ENCODE measurements around the gene PBX3.

The PBX3 gene

DNA sequence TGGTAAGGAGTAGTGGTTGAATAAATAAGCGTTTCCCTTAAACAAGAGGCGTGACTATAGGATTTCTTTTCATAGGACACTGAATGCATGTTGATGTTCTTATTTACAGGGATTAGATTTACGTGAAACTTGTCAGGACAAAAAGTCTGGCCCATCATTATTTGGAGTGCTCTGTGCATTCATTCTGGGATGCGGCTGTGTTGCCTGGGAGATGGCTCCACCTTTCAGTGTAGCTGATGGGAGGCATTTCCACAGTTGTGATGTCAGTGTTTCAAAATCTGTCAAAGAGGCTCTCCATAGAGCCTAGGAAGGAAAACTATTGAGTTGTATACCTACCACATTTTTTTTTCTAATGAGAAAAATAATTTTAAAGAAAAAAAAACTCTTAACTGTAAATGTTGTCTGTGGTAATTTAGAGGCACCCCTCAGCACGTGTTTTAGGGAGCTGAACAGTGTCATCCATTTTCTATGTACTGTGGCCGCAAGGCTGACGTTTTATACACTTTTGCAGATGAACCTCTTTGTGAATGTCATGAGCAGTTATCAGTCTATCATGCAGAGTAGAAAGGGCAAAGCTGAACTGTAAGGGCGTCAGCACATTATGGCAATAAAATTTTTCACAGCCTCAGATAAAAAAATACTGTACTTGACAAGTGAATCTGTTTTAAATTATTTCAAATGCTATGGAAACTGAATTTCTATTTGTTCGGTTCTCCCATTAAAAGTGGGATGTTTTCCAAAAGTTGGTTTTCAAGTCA lies 202.7 kb downstream of the PBX3 start:
- TF ChIP-seq, protein P1, sequence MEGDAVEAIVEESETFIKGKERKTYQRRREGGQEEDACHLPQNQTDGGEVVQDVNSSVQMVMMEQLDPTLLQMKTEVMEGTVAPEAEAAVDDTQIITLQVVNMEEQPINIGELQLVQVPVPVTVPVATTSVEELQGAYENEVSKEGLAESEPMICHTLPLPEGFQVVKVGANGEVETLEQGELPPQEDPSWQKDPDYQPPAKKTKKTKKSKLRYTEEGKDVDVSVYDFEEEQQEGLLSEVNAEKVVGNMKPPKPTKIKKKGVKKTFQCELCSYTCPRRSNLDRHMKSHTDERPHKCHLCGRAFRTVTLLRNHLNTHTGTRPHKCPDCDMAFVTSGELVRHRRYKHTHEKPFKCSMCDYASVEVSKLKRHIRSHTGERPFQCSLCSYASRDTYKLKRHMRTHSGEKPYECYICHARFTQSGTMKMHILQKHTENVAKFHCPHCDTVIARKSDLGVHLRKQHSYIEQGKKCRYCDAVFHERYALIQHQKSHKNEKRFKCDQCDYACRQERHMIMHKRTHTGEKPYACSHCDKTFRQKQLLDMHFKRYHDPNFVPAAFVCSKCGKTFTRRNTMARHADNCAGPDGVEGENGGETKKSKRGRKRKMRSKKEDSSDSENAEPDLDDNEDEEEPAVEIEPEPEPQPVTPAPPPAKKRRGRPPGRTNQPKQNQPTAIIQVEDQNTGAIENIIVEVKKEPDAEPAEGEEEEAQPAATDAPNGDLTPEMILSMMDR (IDR thresholded peaks at IDR 0.05; ENCODE audit: control insufficient read depth, insufficient read depth, low read depth, low read length, missing control alignments) = no peak
- H3K4me3 ChIP-seq (ENCODE audit: control insufficient read depth, low read depth, low read length) = no peak overlapping the region
- DNase-seq (ENCODE audit: low read depth) = no peak

DNA sequence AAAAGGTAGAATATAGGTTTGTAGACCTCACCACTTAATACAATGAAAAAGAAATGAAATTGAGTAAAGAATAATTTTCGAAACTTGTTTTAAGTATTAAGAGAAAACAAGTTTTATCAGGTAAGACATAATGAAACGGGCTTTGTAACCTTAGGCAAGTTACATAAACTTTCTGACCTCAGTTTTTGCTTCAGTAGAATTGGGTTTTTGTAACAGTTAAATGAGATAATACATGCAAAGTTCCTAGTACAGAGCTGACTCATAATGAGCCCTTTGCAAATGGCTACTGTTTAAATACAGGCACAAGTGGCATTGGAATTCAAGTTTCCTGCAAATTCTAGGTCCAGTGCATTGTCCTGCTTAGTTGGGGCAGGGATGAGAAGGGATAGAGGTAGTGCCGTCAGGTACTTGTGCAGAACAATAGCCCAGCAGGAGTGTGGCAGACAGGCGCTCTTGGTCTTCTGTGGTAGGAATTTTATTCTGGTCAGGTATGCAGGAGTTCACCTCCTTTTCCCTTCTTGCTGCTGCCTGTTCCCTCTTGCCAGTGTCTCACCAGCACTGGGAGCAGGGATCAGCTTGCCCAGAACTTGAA lies 203.8 kb downstream of the PBX3 start:
- TF ChIP-seq, protein P1 (IDR thresholded peaks at IDR 0.05; ENCODE audit: control insufficient read depth, insufficient read depth, low read depth, low read length, missing control alignments) = no peak
- no peak overlapping the region for H3K4me3 ChIP-seq (ENCODE audit: control insufficient read depth, low read depth, low read length)
- no peak for DNase-seq (ENCODE audit: low read depth)

DNA sequence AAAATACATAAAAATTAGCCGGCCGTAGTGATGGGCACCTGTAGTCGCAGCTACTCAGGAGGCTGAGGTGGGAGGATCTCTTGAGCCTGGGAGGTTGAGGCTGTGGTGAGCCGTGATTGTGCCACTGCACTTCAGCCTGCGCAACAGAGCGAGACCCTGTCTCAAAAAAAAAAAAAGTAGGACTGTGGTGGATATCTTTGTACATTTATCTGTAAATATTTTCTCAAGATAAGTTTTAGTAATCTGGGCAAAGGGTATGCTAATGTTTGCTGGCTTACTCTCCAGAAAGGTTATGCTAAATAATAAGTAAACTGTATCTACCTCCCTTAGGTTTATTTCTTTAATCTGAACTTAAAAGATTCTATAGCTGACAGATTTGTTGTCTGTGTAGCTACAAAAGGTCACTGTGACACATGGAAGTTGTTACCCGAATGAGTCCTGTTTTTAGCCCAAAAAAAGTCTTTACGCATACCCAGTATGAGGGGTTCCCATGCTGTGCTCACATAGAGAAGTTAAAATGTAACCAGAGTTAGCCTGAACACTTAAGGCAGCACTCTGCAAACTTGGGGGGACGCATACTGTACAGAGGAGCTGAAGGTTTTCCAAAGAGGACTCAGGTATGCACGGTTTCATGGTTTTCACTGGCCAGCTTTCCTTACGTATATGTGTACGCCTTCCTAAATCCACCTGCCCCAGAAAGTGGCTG lies 206.3 kb downstream of the PBX3 start:
- DNase-seq (ENCODE audit: low read depth) = no peak
- TF ChIP-seq, protein P1 (IDR thresholded peaks at IDR 0.05; ENCODE audit: control insufficient read depth, insufficient read depth, low read depth, low read length, missing control alignments) = no peak
- H3K4me3 ChIP-seq (ENCODE audit: control insufficient read depth, low read depth, low read length) = no peak overlapping the region

DNA sequence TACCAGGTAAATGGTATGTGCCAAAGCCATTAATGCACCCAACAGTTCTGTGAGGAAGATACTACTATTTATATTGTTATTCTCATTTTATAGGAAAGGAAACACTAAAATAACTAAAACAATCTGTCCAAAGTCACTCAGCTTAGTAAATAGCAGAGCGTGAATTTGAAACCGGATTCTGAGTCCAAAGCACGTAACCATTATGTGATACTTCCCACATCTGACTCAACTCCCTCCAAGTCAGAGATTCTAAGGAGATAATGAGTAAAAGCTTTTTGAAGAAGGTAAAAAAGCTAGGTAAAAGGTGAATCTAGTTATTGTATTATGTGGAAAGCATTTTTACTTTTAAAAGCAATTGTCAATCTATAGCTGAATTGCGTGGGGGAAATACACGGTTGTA lies 208.9 kb downstream of the PBX3 start:
- DNase-seq (ENCODE audit: low read depth) = no peak
- TF ChIP-seq, protein P1 (IDR thresholded peaks at IDR 0.05; ENCODE audit: control insufficient read depth, insufficient read depth, low read depth, low read length, missing control alignments) = no peak
- no peak overlapping the region for H3K4me3 ChIP-seq (ENCODE audit: control insufficient read depth, low read depth, low read length)

GRCh38 chr9:125959315-125959714 lies 212.1 kb downstream of the PBX3 start:
- DNase-seq (ENCODE audit: low read depth) = no peak
- no peak overlapping the region for H3K4me3 ChIP-seq (ENCODE audit: control insufficient read depth, low read depth, low read length)
- TF ChIP-seq, protein P1 (IDR thresholded peaks at IDR 0.05; ENCODE audit: control insufficient read depth, insufficient read depth, low read depth, low read length, missing control alignments) = no peak

DNA sequence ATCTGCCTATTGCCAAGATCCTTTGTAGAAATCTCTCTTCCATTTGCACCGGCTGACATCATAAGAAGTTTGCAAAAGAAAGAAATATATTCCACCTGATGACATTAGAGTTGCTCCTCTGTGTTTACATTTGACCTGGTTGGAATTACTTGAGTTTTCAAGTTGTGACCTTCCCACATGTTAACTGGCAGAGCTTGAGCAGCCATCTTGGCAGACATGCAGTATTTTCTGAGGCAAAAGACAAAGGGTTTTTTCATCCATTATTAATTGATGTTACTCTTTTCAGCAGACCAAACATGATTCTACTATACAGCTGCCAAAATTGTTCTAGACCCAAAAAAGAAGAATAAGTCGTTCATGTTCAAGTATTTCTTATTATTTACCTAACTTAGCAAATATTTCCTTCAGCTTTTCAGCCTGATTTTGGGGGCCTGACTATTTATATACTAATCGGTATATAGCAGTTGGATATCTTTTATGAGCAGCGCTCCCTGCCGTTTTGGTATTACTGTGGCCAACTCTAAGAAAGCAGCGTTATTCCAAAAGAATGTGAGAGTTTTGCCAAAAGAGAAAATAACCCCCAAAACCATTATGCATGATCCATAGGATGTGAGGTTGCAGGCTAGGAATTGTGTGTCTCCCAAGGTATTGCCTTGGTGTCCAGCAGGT lies 212.9 kb downstream of the PBX3 start:
- no peak for DNase-seq (ENCODE audit: low read depth)
- TF ChIP-seq, protein P1 (IDR thresholded peaks at IDR 0.05; ENCODE audit: control insufficient read depth, insufficient read depth, low read depth, low read length, missing control alignments) = no peak
- no peak overlapping the region for H3K4me3 ChIP-seq (ENCODE audit: control insufficient read depth, low read depth, low read length)
